H1 (cell line): ENCODE data around the gene FARP2. TPM values are rescaled to one million over a fixed set of nuclear protein-coding genes. Genes with fewer than 3 reads are reported as not detected.

Source experiments
- CTCF ChIA-PET: fragments of 300-600 bp; sonication (Branson Sonifier 250); formaldehyde crosslinking; loops from one replicate; lab custom pipeline; 2021; ENCODE audit not compliant: partially characterized antibody; lab: Charles Lee
- POLR2A ChIA-PET: fragments of 300-600 bp; sonication (Branson Sonifier 250); formaldehyde crosslinking; loops from one replicate; lab custom pipeline; 2021; ENCODE audit warnings: inconsistent platforms; ENCODE audit not compliant: partially characterized antibody; lab: Charles Lee
- DNase-seq, 2 experiments: peaks; one replicate each; pipeline versions ENCODE4 v3.0.0 to v3.0.0-alpha.2; 2010 to 2022; ENCODE audit warnings: low spot score in 2 of 2, low read depth in 1 of 2, mixed read lengths in 1 of 2
- FAIRE-seq: peaks from 2 replicates; lab custom pipeline; 2011; peaks lifted over from hg19 to GRCh38; lab: Jason Lieb, UNC
- H2AFZ ChIP-seq: 2 replicates; pipeline ENCODE4 v1.8.1; 2012; ENCODE audit warnings: low read length, inconsistent platforms
- H2AK5ac ChIP-seq: 2 replicates; pipeline ENCODE4 v1.6.1; 2013; ENCODE audit warnings: low read depth, low read length
- H2BK120ac ChIP-seq: replicated peaks from 2 replicates; pipeline ENCODE3; 2013; ENCODE audit warnings: low read depth, low read length, inconsistent platforms
- H2BK12ac ChIP-seq: 2 replicates; pipeline ENCODE4 v1.6.1; 2013; ENCODE audit warnings: low read depth, low read length
- H2BK15ac ChIP-seq: 2 replicates; pipeline ENCODE4 v1.6.1; 2013; ENCODE audit warnings: low read length
- H2BK20ac ChIP-seq: 2 replicates; pipeline ENCODE4 v1.6.1; 2013; ENCODE audit warnings: low read length
- H2BK5ac ChIP-seq: 2 replicates; pipeline ENCODE4 v1.6.1; 2013; ENCODE audit warnings: low read depth, low read length
- H3K14ac ChIP-seq: 2 replicates; pipeline ENCODE4 v1.6.1; 2013; ENCODE audit warnings: inconsistent platforms; ENCODE audit not compliant: insufficient read length
- H3K18ac ChIP-seq: 2 replicates; pipeline ENCODE4 v1.6.1; 2013; ENCODE audit warnings: low read length; ENCODE audit errors: extremely low read depth
- H3K23ac ChIP-seq: 2 replicates; pipeline ENCODE4 v1.6.1; 2013; ENCODE audit warnings: inconsistent platforms; ENCODE audit not compliant: insufficient read length
- H3K23me2 ChIP-seq: 2 replicates; pipeline ENCODE4 v1.6.1; 2013; ENCODE audit warnings: low read depth, low read length
- H3K27ac ChIP-seq: 2 replicates; pipeline ENCODE4 v1.6.1; 2011; ENCODE audit warnings: low read depth, low read length, inconsistent platforms
- H3K27me3 ChIP-seq, 4 experiments: replicated peaks in 1 of 4; 1 replicate in 1 of 4; 2 replicates in 3 of 4; pipeline versions ENCODE4 v1.6.1 to v1.8.1; 2011 to 2013; ENCODE audit warnings: low read length in 3 of 4, mild to moderate bottlenecking in 3 of 4, inconsistent platforms in 2 of 4, mixed read lengths in 2 of 4, moderate library complexity in 1 of 4; ENCODE audit not compliant: control insufficient read depth in 3 of 4, insufficient read depth in 3 of 4; ENCODE audit errors: extremely low read depth in 1 of 4
- H3K36me3 ChIP-seq, 4 experiments: 2 replicates each; pipeline versions ENCODE4 v1.6.1 to v1.8.1; 2011 to 2013; ENCODE audit warnings: mild to moderate bottlenecking in 4 of 4, low read length in 3 of 4, moderate library complexity in 2 of 4, control low read depth in 1 of 4, inconsistent platforms in 1 of 4; ENCODE audit not compliant: insufficient read depth in 4 of 4, control insufficient read depth in 2 of 4
- H3K4ac ChIP-seq: replicated peaks from 2 replicates; pipeline ENCODE3; 2013; ENCODE audit warnings: low read length, low read depth, mixed read lengths, inconsistent platforms; ENCODE audit not compliant: insufficient read length
- H3K4me1 ChIP-seq, 4 experiments: replicated peaks in 1 of 4; 1 replicate in 1 of 4; 2 replicates in 3 of 4; pipeline versions ENCODE4 v1.6.1 to v1.8.1; 2011 to 2013; ENCODE audit warnings: low read length in 3 of 4, inconsistent platforms in 2 of 4, mixed read lengths in 1 of 4; ENCODE audit not compliant: insufficient read depth in 4 of 4, control insufficient read depth in 3 of 4
- H3K4me2 ChIP-seq, 2 experiments: 2 replicates each; pipeline versions ENCODE4 v1.6.1 to v1.8.1; 2011 to 2013; ENCODE audit warnings: low read depth in 2 of 2, low read length in 2 of 2, control low read depth in 1 of 2, inconsistent platforms in 1 of 2, mild to moderate bottlenecking in 1 of 2; ENCODE audit not compliant: insufficient read depth in 1 of 2
- H3K4me3 ChIP-seq, 4 experiments: fragments of 200-600, 300-600 bp in 1 of 4; sonication (generic), shearing (Covaris generic), sonication (Bioruptor Twin) in 1 of 4; 2 replicates each; pipeline versions ENCODE4 v1.5.1 to v1.8.1; 2011 to 2016; ENCODE audit warnings: low read length in 4 of 4, low read depth in 3 of 4, control low read depth in 2 of 4, inconsistent platforms in 2 of 4, mild to moderate bottlenecking in 2 of 4, mixed read lengths in 1 of 4, moderate library complexity in 1 of 4; ENCODE audit not compliant: insufficient read depth in 2 of 4; ENCODE audit errors: extremely low read depth in 1 of 4
- H3K56ac ChIP-seq: replicated peaks from 2 replicates; pipeline ENCODE3; 2013; ENCODE audit warnings: low read depth, mild to moderate bottlenecking, mixed read lengths, low read length, inconsistent platforms; ENCODE audit not compliant: insufficient read length
- H3K79me1 ChIP-seq: 2 replicates; pipeline ENCODE4 v1.6.1; 2013; ENCODE audit warnings: low read depth, low read length, control low read depth
- H3K79me2 ChIP-seq, 2 experiments: 2 replicates each; pipeline versions ENCODE4 v1.6.1 to v1.8.1; 2012 to 2013; ENCODE audit warnings: low read length in 2 of 2, mild to moderate bottlenecking in 2 of 2, inconsistent platforms in 1 of 2; ENCODE audit not compliant: insufficient read depth in 2 of 2, control insufficient read depth in 1 of 2
- H3K9ac ChIP-seq, 4 experiments: replicated peaks in 1 of 4; 1 replicate in 1 of 4; 2 replicates in 3 of 4; pipeline versions ENCODE4 v1.6.1 to v1.8.1; 2011 to 2013; ENCODE audit warnings: low read depth in 3 of 4, low read length in 3 of 4, control low read depth in 2 of 4, mild to moderate bottlenecking in 2 of 4, moderate library complexity in 2 of 4, inconsistent platforms in 1 of 4; ENCODE audit errors: extremely low read depth in 1 of 4
- H3K9me3 ChIP-seq, 2 experiments: 2 replicates each; pipeline versions ENCODE4 v1.6.1 to v1.8.1; 2012 to 2013; ENCODE audit warnings: mild to moderate bottlenecking in 2 of 2, moderate library complexity in 2 of 2, control low read depth in 1 of 2, inconsistent platforms in 1 of 2, low read depth in 1 of 2, low read length in 1 of 2, mixed read lengths in 1 of 2; ENCODE audit not compliant: insufficient read depth in 2 of 2
- H4K20me1 ChIP-seq, 2 experiments: replicated peaks in 1 of 2; 2 replicates each; pipeline versions ENCODE3 to v1.8.1; 2011 to 2013; ENCODE audit warnings: inconsistent platforms in 2 of 2, low read length in 2 of 2, mild to moderate bottlenecking in 1 of 2; ENCODE audit not compliant: insufficient read depth in 2 of 2, control insufficient read depth in 1 of 2
- H4K5ac ChIP-seq: 2 replicates; pipeline ENCODE4 v1.6.1; 2013; ENCODE audit warnings: low read length, low read depth, mixed read lengths, inconsistent platforms; ENCODE audit not compliant: insufficient read length
- H4K8ac ChIP-seq: 2 replicates; pipeline ENCODE4 v1.8.0; 2013; ENCODE audit warnings: mild to moderate bottlenecking, moderate library complexity, low read length, inconsistent platforms; ENCODE audit not compliant: insufficient read depth; ENCODE audit errors: extremely low read depth
- H4K91ac ChIP-seq: replicated peaks from 2 replicates; pipeline ENCODE3; 2013; ENCODE audit warnings: low read length, mixed read lengths, inconsistent platforms; ENCODE audit not compliant: insufficient read length
- CBX8 ChIP-seq: fragments of 300-800, 300-1000 bp; sonication (generic); IDR thresholded peaks from 2 replicates; pipeline ENCODE4 v1.7.1; 2016; ENCODE audit warnings: low read depth, low read length, borderline replicate concordance
- RXRA ChIP-seq: IDR thresholded peaks from 2 replicates; pipeline ENCODE4 v1.6.1; 2011; ENCODE audit warnings: low read depth, mild to moderate bottlenecking, low read length, moderate library complexity; ENCODE audit not compliant: insufficient read depth
- SAP30 ChIP-seq: fragments of 300-600 bp; sonication (generic); IDR thresholded peaks from 2 replicates; pipeline ENCODE4 v1.7.1; 2012; ENCODE audit warnings: low read length, moderate library complexity, mild to moderate bottlenecking, inconsistent platforms; ENCODE audit not compliant: insufficient read depth, insufficient replicate concordance
- SP1 ChIP-seq: IDR thresholded peaks from 2 replicates; pipeline ENCODE4 v1.6.1; 2011; ENCODE audit warnings: low read depth, low read length
- SP4 ChIP-seq: IDR thresholded peaks from 2 replicates; pipeline ENCODE4 v1.6.1; 2012; ENCODE audit warnings: low read length, inconsistent platforms
- WGBS, 2 experiments: shearing (Covaris generic) in 1 of 2; methylation state at CpG; one replicate each; pipeline versions ENCODE4 v1.1.6 to v1.1.7; 2013 to 2015; ENCODE audit warnings: low lambda C conversion rate in 2 of 2, mixed read lengths in 2 of 2, inconsistent platforms in 1 of 2, low coverage in 1 of 2, missing lambda C conversion rate in 1 of 2; ENCODE audit not compliant: insufficient replicate concordance in 2 of 2, insufficient coverage in 1 of 2, insufficient read length in 1 of 2; ENCODE audit errors: extremely low coverage in 1 of 2, missing lambda C conversion rate in 1 of 2; 5-methylcytosine and 5-hydroxymethylcytosine counted together
- polyA plus RNA-seq, 7 experiments: library from polyadenylated mRNA; depleted of rRNA in 3 of 7; stranded (reverse) in 5 of 7; unstranded in 2 of 7; fragments of >200 nt in 5 of 7; fragments of 200-250 nt in 2 of 7; gene quantifications; 1 replicate in 5 of 7; 2 replicates in 1 of 7; 4 replicates in 1 of 7; pipeline versions ENCODE4 v1.2.1 to v1.2.3, GENCODE V29; 2011 to 2013; ENCODE audit warnings: missing spikeins in 2 of 7, mixed read lengths in 2 of 7
- total RNA-seq: library from RNA; stranded (reverse); fragmentation: NEBNext Ultra II Directional; extraction: Animal tissue kit (Norgen Biotek cat#: 25700); gene quantifications from 2 replicates; pipeline ENCODE4 v1.2.1, GENCODE V29; 2021

FARP2 gene
- total and polyA plus RNA-seq, 2 of the 8 experiments (the other 6 are each of a cell fraction or from before 2014, with no cell fraction given): 12.4 to 33.4 TPM

DNA sequence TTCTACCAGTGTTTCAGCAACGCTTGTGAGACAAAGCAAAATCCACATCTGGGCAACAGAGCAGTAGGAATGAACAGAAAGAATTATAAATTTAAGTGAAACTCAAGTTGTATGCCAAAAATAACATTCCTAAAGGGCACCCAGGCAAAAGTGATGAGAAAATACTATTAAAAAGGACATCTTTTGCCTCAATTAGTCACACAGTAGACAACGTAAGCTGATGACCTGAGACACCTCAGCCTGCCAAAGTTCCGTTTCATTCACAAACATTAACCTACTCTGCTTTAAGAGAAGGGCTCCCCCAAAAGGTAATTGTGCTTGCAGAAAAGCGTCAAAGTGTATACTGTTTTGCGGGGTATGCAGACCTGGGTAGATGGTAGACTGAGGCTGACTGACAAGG, 47.8 kb upstream of the FARP2 start:
- H4K20me1 ChIP-seq: peaks cover 6 to 29% of the 10 kb centered on the region in 2 experiments
- H4K5ac ChIP-seq: no peak overlapping the region
- H3K56ac ChIP-seq: no peak overlapping the region
- CTCF ChIA-PET: no interaction called here
- H3K4me2 ChIP-seq: no peak overlapping the region
- H2BK12ac ChIP-seq: no peak overlapping the region
- H2BK5ac ChIP-seq: no peak overlapping the region
- no peak overlapping the region for H2BK15ac ChIP-seq
- no peak overlapping the region for H4K8ac ChIP-seq
- peaks cover 66 to 100% of the 10 kb centered on the region in 2 experiments for H3K79me2 ChIP-seq
- H3K27me3 ChIP-seq: no peaks in the 10 kb centered on the region
- H2AK5ac ChIP-seq: no peak overlapping the region
- no peaks in the 10 kb centered on the region for H3K9me3 ChIP-seq
- no peak overlapping the region for H3K23ac ChIP-seq
- POLR2A ChIA-PET: interaction anchor here (0.7 to 0.8 kb wide), 2 partner anchors 30 to 84 kb away, joined by 3 read pairs; no protein-coding TSS in a partner anchor
- DNase-seq (no peak), FAIRE-seq (no peak)
- no peak overlapping the region for H2AFZ ChIP-seq
- no peak overlapping the region for H3K14ac ChIP-seq
- no peak overlapping the region for H3K27ac ChIP-seq
- H3K9ac ChIP-seq: no peak overlapping the region
- H3K4ac ChIP-seq: no peak overlapping the region
- no peak overlapping the region for H2BK120ac ChIP-seq
- H3K4me1 ChIP-seq: peaks cover 0 to 9% (median 0%) of the 10 kb centered on the region in 4 experiments; a peak in 3 of 7 replicates
- H3K23me2 ChIP-seq: no peaks in the 10 kb centered on the region
- TF ChIP-seq CBX8: no peak
- TF ChIP-seq SAP30: no peak
- TF ChIP-seq SP4: no peak
- no peak for TF ChIP-seq RXRA
- TF ChIP-seq SP1: no peak
- H4K91ac ChIP-seq: no peak overlapping the region
- H2BK20ac ChIP-seq: no peak overlapping the region
- H3K79me1 ChIP-seq: peaks cover 13% of the 10 kb centered on the region
- no peaks in the 10 kb centered on the region for H3K36me3 ChIP-seq
- H3K4me3 ChIP-seq: no peak overlapping the region
- H3K18ac ChIP-seq: no peak overlapping the region
- WGBS, 2 experiments: 85% methylated on average over 5 of the region's 5 CpGs; no CpG with 5 or more reads in 1 of the 2 experiments
